ENCODE measurements around the gene ZDHHC8.

The ZDHHC8 gene

DNA sequence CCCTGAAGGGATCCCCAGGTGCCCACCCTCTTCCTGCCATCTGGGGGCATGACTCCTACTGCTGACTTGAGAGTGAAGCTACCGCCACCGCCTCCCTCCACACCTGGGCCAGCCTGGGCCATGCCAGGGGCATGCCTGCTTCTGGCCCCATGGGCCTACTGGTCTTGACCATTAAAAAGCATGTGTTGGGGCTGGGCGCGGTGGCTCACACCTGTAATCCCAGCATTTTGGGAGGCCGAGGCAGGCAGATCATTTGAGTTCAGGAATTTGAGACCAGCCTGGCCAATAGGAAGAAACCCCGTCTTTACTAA is 56.9 kb downstream of the ZDHHC8 start:
- H3K4me2 ChIP-seq (ENCODE audit: low read length) = no peak overlapping the region
- H2AFZ ChIP-seq (ENCODE audit: low read depth, low read length) = no peak overlapping the region
- H3K4me3 ChIP-seq (ENCODE audit: low read length) = no peak overlapping the region
- H4K20me1 ChIP-seq (ENCODE audit: insufficient read depth, low read length) = no peaks in the 10 kb centered on the region
- H3K79me2 ChIP-seq (ENCODE audit: low read length) = no peaks in the 10 kb centered on the region
- no peak overlapping the region for H3K27ac ChIP-seq (ENCODE audit: low read length)
- H3K9ac ChIP-seq (ENCODE audit: low read length) = no peak overlapping the region
- no peaks in the 10 kb centered on the region for H3K4me1 ChIP-seq (ENCODE audit: low read length)
- H3K27me3 ChIP-seq (ENCODE audit: low read depth, low read length) = peaks cover 10% of the 10 kb centered on the region; the same call in 1 of the 2 replicates
- TF ChIP-seq, protein P1, sequence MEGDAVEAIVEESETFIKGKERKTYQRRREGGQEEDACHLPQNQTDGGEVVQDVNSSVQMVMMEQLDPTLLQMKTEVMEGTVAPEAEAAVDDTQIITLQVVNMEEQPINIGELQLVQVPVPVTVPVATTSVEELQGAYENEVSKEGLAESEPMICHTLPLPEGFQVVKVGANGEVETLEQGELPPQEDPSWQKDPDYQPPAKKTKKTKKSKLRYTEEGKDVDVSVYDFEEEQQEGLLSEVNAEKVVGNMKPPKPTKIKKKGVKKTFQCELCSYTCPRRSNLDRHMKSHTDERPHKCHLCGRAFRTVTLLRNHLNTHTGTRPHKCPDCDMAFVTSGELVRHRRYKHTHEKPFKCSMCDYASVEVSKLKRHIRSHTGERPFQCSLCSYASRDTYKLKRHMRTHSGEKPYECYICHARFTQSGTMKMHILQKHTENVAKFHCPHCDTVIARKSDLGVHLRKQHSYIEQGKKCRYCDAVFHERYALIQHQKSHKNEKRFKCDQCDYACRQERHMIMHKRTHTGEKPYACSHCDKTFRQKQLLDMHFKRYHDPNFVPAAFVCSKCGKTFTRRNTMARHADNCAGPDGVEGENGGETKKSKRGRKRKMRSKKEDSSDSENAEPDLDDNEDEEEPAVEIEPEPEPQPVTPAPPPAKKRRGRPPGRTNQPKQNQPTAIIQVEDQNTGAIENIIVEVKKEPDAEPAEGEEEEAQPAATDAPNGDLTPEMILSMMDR (IDR thresholded peaks at IDR 0.05; ENCODE audit: low read depth, low read length) = no peak
- no peak for TF ChIP-seq EZH2phosphoT487 (IDR thresholded peaks at IDR 0.05; ENCODE audit: low read depth)
- no peaks in the 10 kb centered on the region for H3K36me3 ChIP-seq (replicated peaks; ENCODE audit: low read depth, low read length)
- no peaks in the 10 kb centered on the region for H3K9me3 ChIP-seq (ENCODE audit: insufficient read depth, low read length)

DNA sequence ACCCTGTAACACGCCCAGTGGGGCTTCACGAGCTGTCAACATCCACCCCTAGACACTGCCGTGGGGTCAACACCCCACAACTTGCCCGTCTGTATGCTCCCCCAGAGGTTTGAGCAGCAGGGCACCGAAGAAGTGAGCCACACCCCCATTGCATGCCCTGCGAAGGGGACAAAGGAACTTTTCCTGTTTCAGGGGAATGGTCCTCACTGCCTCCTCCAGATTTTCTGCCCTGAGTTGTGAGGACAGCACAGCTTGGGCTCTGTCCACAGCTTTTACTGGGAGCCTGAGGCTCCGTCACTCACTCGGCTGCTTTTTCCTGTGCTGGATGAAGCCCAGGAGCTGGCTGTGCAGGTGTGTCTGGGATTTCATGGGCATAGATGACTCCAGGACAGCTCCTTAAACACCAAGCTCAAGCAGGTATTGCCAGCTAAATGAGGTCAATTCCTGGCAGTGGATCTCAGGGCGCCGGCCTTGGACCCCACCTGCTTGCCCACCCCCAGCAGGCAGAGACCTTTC is 59.5 kb downstream of the ZDHHC8 start:
- Histone ChIP-seq H3K4me1 (ENCODE audit: low read length) (peaks cover 3% of the 10 kb centered on the region; the same call in 1 of the 2 replicates), H3K36me3 (replicated peaks; ENCODE audit: low read depth, low read length) (no peaks in the 10 kb centered on the region), H3K79me2 (ENCODE audit: low read length) (no peaks in the 10 kb centered on the region), H3K9me3 (ENCODE audit: insufficient read depth, low read length) (no peaks in the 10 kb centered on the region), H2AFZ (ENCODE audit: low read depth, low read length) (no peak overlapping the region), H4K20me1 (ENCODE audit: insufficient read depth, low read length) (no peaks in the 10 kb centered on the region), H3K9ac (ENCODE audit: low read length) (no peak overlapping the region), H3K27ac (ENCODE audit: low read length) (no peak overlapping the region), H3K4me2 (ENCODE audit: low read length) (no peak overlapping the region), H3K4me3 (ENCODE audit: low read length) (no peak overlapping the region), H3K27me3 (ENCODE audit: low read depth, low read length) (0 out of 2 replicates have a peak, but pooled peaks cover 4% of the 10 kb centered on the region)
- TF ChIP-seq, protein P1 (IDR thresholded peaks at IDR 0.05; ENCODE audit: low read depth, low read length) = no peak
- no peak for TF ChIP-seq EZH2phosphoT487 (IDR thresholded peaks at IDR 0.05; ENCODE audit: low read depth)

DNA sequence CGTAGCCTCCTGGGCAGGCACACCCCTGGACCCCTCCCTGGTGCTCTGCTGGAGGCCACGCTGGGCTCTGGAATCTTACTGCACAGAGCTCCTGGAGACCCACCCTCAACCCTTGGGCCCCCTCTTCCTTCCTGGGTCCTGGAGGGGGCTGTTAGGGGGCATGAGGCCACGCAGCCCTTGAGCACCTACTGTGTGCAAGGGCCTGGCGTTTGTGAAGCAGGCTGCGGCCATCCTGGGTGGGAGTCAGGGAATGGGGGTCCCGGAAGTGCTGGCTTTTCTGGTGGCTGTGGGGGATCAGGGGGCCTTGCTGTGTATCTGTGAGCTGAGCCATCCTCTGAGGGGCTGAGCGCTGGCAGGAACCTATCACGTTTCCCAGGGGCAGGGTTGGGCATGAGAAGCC is 60.2 kb downstream of the ZDHHC8 start:
- H3K4me2 ChIP-seq (ENCODE audit: low read length) = no peak overlapping the region
- H3K9me3 ChIP-seq (ENCODE audit: insufficient read depth, low read length) = no peaks in the 10 kb centered on the region
- no peak overlapping the region for H3K9ac ChIP-seq (ENCODE audit: low read length)
- no peak overlapping the region for H2AFZ ChIP-seq (ENCODE audit: low read depth, low read length)
- TF ChIP-seq, protein P1 (IDR thresholded peaks at IDR 0.05; ENCODE audit: low read depth, low read length) = no peak
- TF ChIP-seq EZH2phosphoT487 (IDR thresholded peaks at IDR 0.05; ENCODE audit: low read depth) = no peak
- no peak overlapping the region for H3K27ac ChIP-seq (ENCODE audit: low read length)
- H3K79me2 ChIP-seq (ENCODE audit: low read length) = no peaks in the 10 kb centered on the region
- peaks cover 3% of the 10 kb centered on the region; the same call in 1 of the 2 replicates for H3K4me1 ChIP-seq (ENCODE audit: low read length)
- H3K36me3 ChIP-seq (replicated peaks; ENCODE audit: low read depth, low read length) = no peaks in the 10 kb centered on the region
- H3K4me3 ChIP-seq (ENCODE audit: low read length) = no peak overlapping the region
- no peaks in the 10 kb centered on the region for H4K20me1 ChIP-seq (ENCODE audit: insufficient read depth, low read length)
- no peaks in the 10 kb centered on the region for H3K27me3 ChIP-seq (ENCODE audit: low read depth, low read length)

DNA sequence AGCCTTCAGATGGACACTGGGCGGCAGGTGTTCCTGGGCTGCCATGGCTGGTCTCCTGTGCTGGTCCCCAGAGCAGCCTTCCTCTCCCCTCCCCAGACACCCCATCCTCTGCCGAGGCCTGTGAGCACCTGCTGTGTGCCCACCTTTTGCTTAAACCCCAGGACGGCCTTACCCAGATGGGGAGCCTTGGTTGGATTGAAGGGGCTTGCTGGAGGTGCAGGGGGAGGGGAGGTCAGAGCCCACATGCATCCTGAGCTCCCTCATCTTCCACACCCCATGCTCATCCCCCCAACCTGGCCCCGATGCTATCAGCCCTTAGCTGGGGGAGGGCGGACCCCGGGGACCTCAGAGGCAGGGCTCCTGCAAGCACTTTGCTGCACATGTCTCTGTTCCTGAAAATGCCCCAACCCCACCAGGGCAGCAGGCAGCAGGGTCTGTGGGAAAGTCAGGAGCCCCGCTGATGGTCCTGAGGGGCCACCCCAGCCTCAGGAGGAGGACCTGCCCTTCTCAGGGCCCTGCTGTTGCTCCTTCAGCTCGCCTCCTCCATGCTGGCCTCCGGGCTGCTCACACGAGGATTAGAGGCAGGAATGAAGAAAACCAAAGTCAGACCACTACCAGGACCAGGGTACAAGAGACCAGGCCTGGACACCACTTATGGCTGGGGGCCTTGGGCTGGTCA is 60.8 kb downstream of the ZDHHC8 start:
- H3K4me1 ChIP-seq (ENCODE audit: low read length) = peaks cover 3% of the 10 kb centered on the region; the same call in 1 of the 2 replicates
- no peak overlapping the region for H3K27ac ChIP-seq (ENCODE audit: low read length)
- H3K9me3 ChIP-seq (ENCODE audit: insufficient read depth, low read length) = no peaks in the 10 kb centered on the region
- no peaks in the 10 kb centered on the region for H3K27me3 ChIP-seq (ENCODE audit: low read depth, low read length)
- H4K20me1 ChIP-seq (ENCODE audit: insufficient read depth, low read length) = no peaks in the 10 kb centered on the region
- no peak overlapping the region for H3K4me2 ChIP-seq (ENCODE audit: low read length)
- no peak overlapping the region for H3K4me3 ChIP-seq (ENCODE audit: low read length)
- no peak overlapping the region for H3K9ac ChIP-seq (ENCODE audit: low read length)
- H2AFZ ChIP-seq (ENCODE audit: low read depth, low read length) = no peak overlapping the region
- no peaks in the 10 kb centered on the region for H3K79me2 ChIP-seq (ENCODE audit: low read length)
- no peak for TF ChIP-seq EZH2phosphoT487 (IDR thresholded peaks at IDR 0.05; ENCODE audit: low read depth)
- TF ChIP-seq, protein P1 (IDR thresholded peaks at IDR 0.05; ENCODE audit: low read depth, low read length) = no peak
- H3K36me3 ChIP-seq (replicated peaks; ENCODE audit: low read depth, low read length) = no peaks in the 10 kb centered on the region

Measured in OCI-LY3 (cell line).